HT1080 (cell line): ENCODE data around the gene OR2G6. TPM values are rescaled to one million over a fixed set of nuclear protein-coding genes. Genes with fewer than 3 reads are reported as not detected.
"Not testable (repeated sequence)": the region's sequence is repeated elsewhere in the genome, so short reads cannot be mapped to it uniquely, and the experiment has no call there.

Source experiments
- DNase-seq: peaks from one replicate; pipeline ENCODE4 v3.0.0-alpha.2; 2015; ENCODE audit warnings: low read depth
- total RNA-seq: library from RNA; depleted of rRNA; stranded (reverse); fragments of >200 nt; shearing (Covaris generic); gene quantifications from 2 replicates; pipeline ENCODE4 v1.2.3, GENCODE V29; 2014; rRNA removed

Gene OR2G6
- total RNA-seq, 1 experiment from 2014 or later: not detected

DNA sequence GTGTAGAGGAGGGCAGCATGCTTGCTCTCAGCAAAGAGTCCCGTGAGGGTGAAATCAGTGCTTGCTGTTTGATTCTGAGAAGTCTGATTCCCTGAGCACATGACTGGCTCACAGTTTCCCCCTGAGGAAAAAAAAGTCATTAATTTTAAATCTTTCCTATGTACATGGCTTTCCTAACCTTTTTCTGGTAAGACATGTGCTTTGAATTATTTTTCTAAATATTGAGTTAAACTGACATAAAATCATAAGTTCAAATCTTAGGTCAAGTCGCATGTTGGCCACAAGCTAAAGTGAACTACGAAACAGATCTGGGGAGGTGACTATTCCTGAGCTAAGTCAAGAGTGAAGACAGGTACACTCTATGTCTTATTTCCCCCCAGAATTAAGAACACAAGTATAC is 66.8 kb downstream of the OR2G6 start, which contains the start of gene OR2T34:
TSS of gene OR2T34 (minus strand) at position 101 of the 400 bp plus-strand sequence. CDS start at position 101, 0 bp downstream.
- DNase-seq: not testable (repeated sequence)

DNA sequence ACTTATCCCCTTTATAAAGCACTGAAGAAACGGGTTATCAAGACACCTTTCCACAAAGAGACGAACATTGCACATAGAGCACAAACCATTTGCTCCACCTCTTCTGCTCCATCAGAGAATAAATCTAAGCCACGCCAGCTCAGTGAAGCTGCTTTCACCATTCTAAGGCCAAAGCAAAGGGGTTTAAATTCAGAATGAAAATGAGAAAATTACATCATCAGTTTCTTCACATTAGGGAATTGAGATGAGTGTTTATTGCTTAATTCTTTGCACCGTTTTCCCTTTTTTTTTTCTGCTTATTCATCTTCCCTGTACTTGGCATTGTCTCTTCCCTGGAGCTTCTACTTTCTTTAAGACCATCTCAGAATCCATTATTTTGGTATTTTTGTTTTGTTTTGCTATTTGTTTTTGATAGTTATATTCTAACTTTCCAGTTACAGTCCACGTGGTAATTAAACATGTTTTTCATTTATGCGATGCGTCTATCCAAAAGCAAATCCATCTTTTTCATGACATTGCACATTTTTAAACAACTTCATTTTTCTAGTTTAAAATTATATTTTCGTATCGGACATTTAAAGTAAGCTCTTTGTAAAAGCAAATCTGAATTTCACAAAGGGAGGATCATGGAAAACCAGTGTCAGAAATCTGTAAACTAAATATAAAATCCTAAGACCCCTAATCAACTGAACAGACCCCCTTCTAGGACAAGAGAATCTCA is 68.5 kb downstream of the OR2G6 start:
- DNase-seq: no peak

Other genes starting within 250 kb of the OR2G6 start
- gene OR2T33, start 230.1 kb upstream of the OR2G6 start, total RNA-seq: 0.08 TPM in 1 of 2 replicates, not detected in the other
- not detected in 2 replicates for gene OR2T12, start 204.6 kb upstream of the OR2G6 start, total RNA-seq
- not detected in 2 replicates for gene OR2M7, start 183.5 kb upstream of the OR2G6 start, total RNA-seq
- gene OR14C36, start 159.3 kb upstream of the OR2G6 start, total RNA-seq: not detected in 2 replicates
- not detected in 2 replicates for gene OR2T4, start 146.4 kb upstream of the OR2G6 start, total RNA-seq
- gene OR2T6, start 132.3 kb upstream of the OR2G6 start, total RNA-seq: not detected in 2 replicates
- not detected in 2 replicates for gene OR2T1, start 105.0 kb upstream of the OR2G6 start, total RNA-seq
- not detected in 2 replicates for gene OR2T2, start 62.4 kb upstream of the OR2G6 start, total RNA-seq
- not detected in 2 replicates for gene OR2T3, start 34.7 kb upstream of the OR2G6 start, total RNA-seq
- gene OR2T5, start 19.5 kb upstream of the OR2G6 start, total RNA-seq: not detected in 2 replicates
- not detected in 2 replicates for gene OR2T29, start 54.7 kb downstream of the OR2G6 start, total RNA-seq
- gene OR2T34, start 66.7 kb downstream of the OR2G6 start, total RNA-seq: not detected in 2 replicates
- not detected in 2 replicates for gene OR2T10, start 89.6 kb downstream of the OR2G6 start, total RNA-seq
- gene OR2T11, start 127.0 kb downstream of the OR2G6 start, total RNA-seq: not detected in 2 replicates
- not detected in 2 replicates for gene OR2T35, start 137.2 kb downstream of the OR2G6 start, total RNA-seq
- gene OR2T27, start 147.5 kb downstream of the OR2G6 start, total RNA-seq: not detected in 2 replicates
- gene OR14I1, start 194.7 kb downstream of the OR2G6 start, total RNA-seq: not detected in 2 replicates
- gene LYPD8, start 247.7 kb downstream of the OR2G6 start, total RNA-seq: 2.0 and 3.8 TPM in 2 replicates